Neutrophil (primary cell): Measurements from ENCODE around the gene PTGS1.

Source experiments
- H3K27ac ChIP-seq: fragments of 200-600 bp; sonication (generic); 2 replicates; pipeline ENCODE4 v1.5.1; 2016; ENCODE audit warnings: mild to moderate bottlenecking, moderate library complexity
- H3K27me3 ChIP-seq: fragments of 200-600 bp; sonication (generic); 2 replicates; pipeline ENCODE4 v1.6.0; 2016; ENCODE audit warnings: mild to moderate bottlenecking
- H3K36me3 ChIP-seq: fragments of 200-600 bp; sonication (generic); 2 replicates; pipeline ENCODE4 v1.5.1; 2017
- H3K4me1 ChIP-seq, 2 experiments: fragments of 200-600 bp in 1 of 2; sonication (generic) in 1 of 2; 1 replicate in 1 of 2; 2 replicates in 1 of 2; pipeline versions ENCODE4 v1.5.1 to v1.6.1; 2013 to 2016; ENCODE audit warnings: low read depth in 1 of 2, low read length in 1 of 2, mild to moderate bottlenecking in 1 of 2, moderate library complexity in 1 of 2; ENCODE audit not compliant: control insufficient read depth in 1 of 2, insufficient read depth in 1 of 2
- H3K4me3 ChIP-seq, 2 experiments: fragments of 200-600 bp in 1 of 2; sonication (generic) in 1 of 2; 1 replicate in 1 of 2; 2 replicates in 1 of 2; pipeline ENCODE4 v1.5.1; 2013 to 2016; ENCODE audit warnings: low read depth in 1 of 2, low read length in 1 of 2, mild to moderate bottlenecking in 1 of 2, moderate library complexity in 1 of 2
- H3K9me3 ChIP-seq: fragments of 200-600 bp; sonication (generic); 2 replicates; pipeline ENCODE4 v1.5.1; 2016
- TF ChIP-seq, protein P1 (sequence below): fragments of 200-600 bp; sonication (generic); IDR thresholded peaks from 2 replicates; pipeline ENCODE4 v1.5.1; 2016; ENCODE audit warnings: antibody characterized with exemption

Gene PTGS1

DNA sequence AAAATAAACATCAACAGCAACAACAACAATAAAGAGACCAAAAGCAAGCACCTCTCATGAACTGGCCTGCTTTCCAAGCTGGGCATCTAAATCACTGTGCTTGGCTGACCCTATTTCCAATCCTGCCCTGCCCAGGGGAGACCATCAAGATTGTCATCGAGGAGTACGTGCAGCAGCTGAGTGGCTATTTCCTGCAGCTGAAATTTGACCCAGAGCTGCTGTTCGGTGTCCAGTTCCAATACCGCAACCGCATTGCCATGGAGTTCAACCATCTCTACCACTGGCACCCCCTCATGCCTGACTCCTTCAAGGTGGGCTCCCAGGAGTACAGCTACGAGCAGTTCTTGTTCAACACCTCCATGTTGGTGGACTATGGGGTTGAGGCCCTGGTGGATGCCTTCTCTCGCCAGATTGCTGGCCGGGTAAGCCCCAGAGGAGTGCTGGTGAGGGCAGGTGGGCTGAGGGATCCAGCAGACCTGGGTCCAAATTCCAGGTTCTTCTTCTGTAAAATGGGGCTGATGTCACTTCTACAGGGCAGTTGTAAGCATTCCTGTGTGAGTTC, 15.6 kb downstream of the PTGS1 start:
- TF ChIP-seq, protein P1, sequence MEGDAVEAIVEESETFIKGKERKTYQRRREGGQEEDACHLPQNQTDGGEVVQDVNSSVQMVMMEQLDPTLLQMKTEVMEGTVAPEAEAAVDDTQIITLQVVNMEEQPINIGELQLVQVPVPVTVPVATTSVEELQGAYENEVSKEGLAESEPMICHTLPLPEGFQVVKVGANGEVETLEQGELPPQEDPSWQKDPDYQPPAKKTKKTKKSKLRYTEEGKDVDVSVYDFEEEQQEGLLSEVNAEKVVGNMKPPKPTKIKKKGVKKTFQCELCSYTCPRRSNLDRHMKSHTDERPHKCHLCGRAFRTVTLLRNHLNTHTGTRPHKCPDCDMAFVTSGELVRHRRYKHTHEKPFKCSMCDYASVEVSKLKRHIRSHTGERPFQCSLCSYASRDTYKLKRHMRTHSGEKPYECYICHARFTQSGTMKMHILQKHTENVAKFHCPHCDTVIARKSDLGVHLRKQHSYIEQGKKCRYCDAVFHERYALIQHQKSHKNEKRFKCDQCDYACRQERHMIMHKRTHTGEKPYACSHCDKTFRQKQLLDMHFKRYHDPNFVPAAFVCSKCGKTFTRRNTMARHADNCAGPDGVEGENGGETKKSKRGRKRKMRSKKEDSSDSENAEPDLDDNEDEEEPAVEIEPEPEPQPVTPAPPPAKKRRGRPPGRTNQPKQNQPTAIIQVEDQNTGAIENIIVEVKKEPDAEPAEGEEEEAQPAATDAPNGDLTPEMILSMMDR = no peak
- no peaks in the 10 kb centered on the region for H3K9me3 ChIP-seq

GRCh38 chr9:122387536-122387935, 16.7 kb downstream of the PTGS1 start:
- Histone ChIP-seq H3K4me1 (no peaks in the 10 kb centered on the region), H3K4me3 (no peak overlapping the region), H3K27me3 (peaks cover 6% of the 10 kb centered on the region), H3K27ac (no peak overlapping the region), H3K9me3 (no peaks in the 10 kb centered on the region), H3K36me3 (peaks cover 6% of the 10 kb centered on the region)
- TF ChIP-seq, protein P1 = no peak

More for the DNA sequence above, 15.6 kb downstream of the PTGS1 start:
- no peak overlapping the region for H3K4me3 ChIP-seq
- no peaks in the 10 kb centered on the region for H3K4me1 ChIP-seq
- H3K27me3 ChIP-seq = peaks cover 6% of the 10 kb centered on the region
- H3K36me3 ChIP-seq = peaks cover 9% of the 10 kb centered on the region
- no peak overlapping the region for H3K27ac ChIP-seq

DNA sequence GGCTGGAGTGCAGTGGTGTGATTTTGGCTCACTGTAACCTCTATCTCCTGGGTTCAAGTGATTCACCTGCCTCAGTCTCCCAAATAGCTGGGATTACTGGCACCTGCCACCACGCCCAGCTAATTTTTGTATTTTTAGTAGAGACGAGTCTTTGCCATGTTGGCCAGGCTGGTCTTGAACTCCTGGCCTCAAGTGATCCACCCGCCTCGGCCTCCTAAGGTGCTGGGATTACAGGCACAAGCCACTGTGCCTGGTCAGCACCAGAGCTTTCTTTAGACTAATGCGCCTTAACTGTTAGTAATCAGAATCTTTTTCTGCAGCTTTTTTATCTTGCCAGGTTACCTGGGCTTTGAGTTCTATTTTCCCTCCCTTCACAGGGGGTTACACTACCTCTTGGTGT, 18.4 kb downstream of the PTGS1 start:
- no peak overlapping the region for H3K27ac ChIP-seq
- peaks cover 6% of the 10 kb centered on the region for H3K27me3 ChIP-seq
- H3K4me3 ChIP-seq = no peak overlapping the region
- no peaks in the 10 kb centered on the region for H3K36me3 ChIP-seq
- H3K9me3 ChIP-seq = no peaks in the 10 kb centered on the region
- no peaks in the 10 kb centered on the region for H3K4me1 ChIP-seq
- TF ChIP-seq, protein P1 = no peak

- Histone ChIP-seq H3K4me3 (no peak overlapping the region), H3K36me3 (no peaks in the 10 kb centered on the region), H3K27me3 (peaks cover 6% of the 10 kb centered on the region), H3K27ac (no peak overlapping the region), H3K9me3 (no peaks in the 10 kb centered on the region), H3K4me1 (no peaks in the 10 kb centered on the region)
- TF ChIP-seq, protein P1 = no peak
These were observed 19.1 kb downstream of the PTGS1 start for GRCh38 chr9:122389799-122390481.

- no peaks in the 10 kb centered on the region for H3K9me3 ChIP-seq
- no peak overlapping the region for H3K27ac ChIP-seq
- H3K27me3 ChIP-seq = peaks cover 6% of the 10 kb centered on the region
- TF ChIP-seq, protein P1 = no peak
- no peak overlapping the region for H3K4me3 ChIP-seq
- no peaks in the 10 kb centered on the region for H3K36me3 ChIP-seq
- no peaks in the 10 kb centered on the region for H3K4me1 ChIP-seq
These were observed 21.5 kb downstream of the PTGS1 start for GRCh38 chr9:122392284-122392683.
